A549 (cell line): ENCODE data around the gene VPS37B.

Experiments used
- CTCF ChIP-seq: fragments of >200 bp; sonication (Bioruptor Twin); formaldehyde crosslinking; IDR thresholded peaks from 3 replicates; pipeline ENCODE4 v1.5.1; 2016
- POLR2A ChIP-seq: IDR thresholded peaks from 2 replicates; pipeline ENCODE4 v1.6.1; 2012; ENCODE audit warnings: mild to moderate bottlenecking, low read length

GRCh38 chr12:122917507-122918121, 21.7 kb upstream of the VPS37B start:
- no peak for TF ChIP-seq CTCF
- TF ChIP-seq POLR2A: no peak
